ENCODE data around the gene IL17C. TPM values are rescaled to one million over a fixed set of nuclear protein-coding genes. Genes with fewer than 3 reads are reported as not detected.

Gene IL17C
- total and polyA plus RNA-seq, 9 of the 15 experiments (the other 6 are each of a cell fraction or from before 2014, with no cell fraction given) = not detected

DNA sequence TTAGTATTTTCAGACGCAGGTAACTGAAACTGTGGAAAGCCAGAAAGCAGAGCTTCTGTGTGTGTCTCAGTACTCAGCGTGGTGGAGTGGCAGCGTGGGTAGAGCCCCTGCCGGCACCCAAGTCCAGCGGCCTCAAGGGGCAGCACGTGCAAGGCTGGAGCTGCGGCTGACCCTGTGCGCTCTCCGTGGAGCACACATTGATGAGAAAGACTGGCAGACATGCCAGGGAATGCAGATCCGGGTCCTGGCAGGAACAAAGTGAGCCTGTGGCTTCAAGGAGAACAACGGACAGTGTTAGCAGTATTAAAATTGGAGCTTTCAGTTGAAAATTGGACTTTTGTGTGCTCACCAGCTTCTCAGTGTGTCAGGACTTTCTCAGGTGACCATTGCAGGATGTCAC, 44.9 kb upstream of the IL17C start:
- FAIRE-seq (no peak), DNase-seq (ENCODE audit: extremely low read depth in 1 of 4, low spot score in 3 of 4) (no peak), ATAC-seq (no peak; the same call in 2 of the 3 replicates)
- H3K27me3 ChIP-seq (ENCODE audit: control insufficient read depth in 2 of 2, insufficient read depth in 2 of 2, low read length in 2 of 2) = no peaks in the 10 kb centered on the region
- ChIA-PET POLR2A (interaction anchor here (0.7 to 2.0 kb wide), 4 partner anchors 9 to 668 kb away, joined by 3 to 8 read pairs (median 4); partner anchors contain the start of gene ZC3H18), CTCF (ENCODE audit: low intra/inter-chr PET ratio) (no interaction called here)
- in situ Hi-C loops (cut with MboI) (no loop called here), intact Hi-C loops (cut with micrococcal nuclease) (no loop called here)
- no TSS peak for BruUV-seq (replicated peaks)
- no peaks in the 10 kb centered on the region for H3K9me1 ChIP-seq (ENCODE audit: control insufficient read depth, insufficient read depth, low read length)
- H2AFZ ChIP-seq (ENCODE audit: low read depth, low read length) = no peak overlapping the region
- TF ChIP-seq POLR2G (IDR thresholded peaks at IDR 0.05; ENCODE audit: low read depth, low read length) = 0 out of 2 replicates have a peak, but pooled peaks have one; percentile 23
- TF ChIP-seq, protein P1, sequence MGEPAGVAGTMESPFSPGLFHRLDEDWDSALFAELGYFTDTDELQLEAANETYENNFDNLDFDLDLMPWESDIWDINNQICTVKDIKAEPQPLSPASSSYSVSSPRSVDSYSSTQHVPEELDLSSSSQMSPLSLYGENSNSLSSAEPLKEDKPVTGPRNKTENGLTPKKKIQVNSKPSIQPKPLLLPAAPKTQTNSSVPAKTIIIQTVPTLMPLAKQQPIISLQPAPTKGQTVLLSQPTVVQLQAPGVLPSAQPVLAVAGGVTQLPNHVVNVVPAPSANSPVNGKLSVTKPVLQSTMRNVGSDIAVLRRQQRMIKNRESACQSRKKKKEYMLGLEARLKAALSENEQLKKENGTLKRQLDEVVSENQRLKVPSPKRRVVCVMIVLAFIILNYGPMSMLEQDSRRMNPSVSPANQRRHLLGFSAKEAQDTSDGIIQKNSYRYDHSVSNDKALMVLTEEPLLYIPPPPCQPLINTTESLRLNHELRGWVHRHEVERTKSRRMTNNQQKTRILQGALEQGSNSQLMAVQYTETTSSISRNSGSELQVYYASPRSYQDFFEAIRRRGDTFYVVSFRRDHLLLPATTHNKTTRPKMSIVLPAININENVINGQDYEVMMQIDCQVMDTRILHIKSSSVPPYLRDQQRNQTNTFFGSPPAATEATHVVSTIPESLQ (CRISPR knock-in tag; IDR thresholded peaks at IDR 0.05) = no peak
- WGBS (ENCODE audit: insufficient coverage, low coverage, missing lambda C conversion rate) = 95% methylated on average over 11 of the region's 11 CpGs
- 0 out of 2 replicates have a peak, but pooled peaks cover 3% of the 10 kb centered on the region for H4K20me1 ChIP-seq (replicated peaks; ENCODE audit: control insufficient read depth, insufficient read depth, low read length)
- no peak overlapping the region for H3K4me3 ChIP-seq
- H3K79me2 ChIP-seq (ENCODE audit: control insufficient read depth, insufficient read depth, low read length) = peaks cover 20% of the 10 kb centered on the region
- peaks cover 74% of the 10 kb centered on the region for H3K36me3 ChIP-seq (ENCODE audit: control insufficient read depth, insufficient read depth, low read length)
- peaks cover 0 to 8% of the 10 kb centered on the region in 2 experiments; a peak in 1 of 5 replicates for H3K4me1 ChIP-seq (replicated peaks in 1 of 2; ENCODE audit: control insufficient read depth in 2 of 2, insufficient read depth in 2 of 2, low read length in 2 of 2)
- no peak overlapping the region for H3K4me2 ChIP-seq (ENCODE audit: insufficient read depth, low read length)
- no peak overlapping the region for H3K9ac ChIP-seq (ENCODE audit: insufficient read depth in 1 of 2, low read depth in 2 of 2, low read length in 2 of 2)
- no peaks in the 10 kb centered on the region for H3K9me3 ChIP-seq (replicated peaks; ENCODE audit: control insufficient read depth, insufficient read depth, low read depth, low read length)
- no peak overlapping the region for H3K27ac ChIP-seq (ENCODE audit: extremely low read depth, low read depth, low read length)

DNA sequence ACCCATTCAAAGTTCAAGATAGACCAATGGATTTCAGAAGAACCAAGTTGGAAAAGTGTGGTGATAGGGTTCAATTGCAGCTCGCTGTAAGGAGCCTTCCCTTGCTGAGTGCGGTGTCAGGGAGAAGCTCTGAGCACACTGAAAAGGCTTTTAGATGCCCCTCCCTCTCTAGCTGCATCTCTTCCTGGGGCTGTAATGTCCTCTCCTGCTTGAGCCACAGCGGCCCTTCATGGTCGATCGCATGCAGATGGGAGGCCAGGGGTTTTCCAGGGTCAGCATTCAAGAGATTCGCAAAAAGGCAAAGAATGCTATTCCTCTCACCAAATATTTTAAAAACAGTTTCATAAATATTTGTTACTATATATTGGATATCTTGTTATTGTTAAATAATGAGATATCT, 44.5 kb upstream of the IL17C start:
- H3K9me3 ChIP-seq (replicated peaks; ENCODE audit: control insufficient read depth, insufficient read depth, low read depth, low read length) = no peaks in the 10 kb centered on the region
- peaks cover 0 to 9% of the 10 kb centered on the region in 2 experiments; a peak in 1 of 5 replicates for H3K4me1 ChIP-seq (replicated peaks in 1 of 2; ENCODE audit: control insufficient read depth in 2 of 2, insufficient read depth in 2 of 2, low read length in 2 of 2)
- ATAC-seq (no peak), DNase-seq (ENCODE audit: extremely low read depth in 1 of 4, low spot score in 3 of 4) (no peak), FAIRE-seq (no peak)
- H3K36me3 ChIP-seq (ENCODE audit: control insufficient read depth, insufficient read depth, low read length) = peaks cover 74% of the 10 kb centered on the region
- H3K4me2 ChIP-seq (ENCODE audit: insufficient read depth, low read length) = no peak overlapping the region
- no peak overlapping the region for H3K27ac ChIP-seq (ENCODE audit: extremely low read depth, low read depth, low read length)
- no peaks in the 10 kb centered on the region for H3K27me3 ChIP-seq (ENCODE audit: control insufficient read depth in 2 of 2, insufficient read depth in 2 of 2, low read length in 2 of 2)
- peaks cover 20% of the 10 kb centered on the region for H3K79me2 ChIP-seq (ENCODE audit: control insufficient read depth, insufficient read depth, low read length)
- no TSS peak for BruUV-seq (replicated peaks)
- ChIA-PET CTCF (ENCODE audit: low intra/inter-chr PET ratio) (no interaction called here), POLR2A (interaction anchor here (0.7 to 2.0 kb wide), 3 partner anchors 9 to 27 kb away, joined by 3 to 8 read pairs (median 4); partner anchors contain the start of gene ZC3H18)
- no peak overlapping the region for H3K4me3 ChIP-seq
- TF ChIP-seq CGGBP1 (CRISPR knock-in tag; IDR thresholded peaks at IDR 0.05) (no peak), FOXP1 (CRISPR knock-in tag; IDR thresholded peaks at IDR 0.05) (no peak), ILF3 (IDR thresholded peaks at IDR 0.05; ENCODE audit: borderline replicate concordance) (no peak), SAFB2 (IDR thresholded peaks at IDR 0.05; ENCODE audit: borderline replicate concordance, low read depth, low read length, severe bottlenecking) (no peak), STAG1 (CRISPR knock-in tag; IDR thresholded peaks at IDR 0.05; ENCODE audit: borderline replicate concordance) (no peak)
- TF ChIP-seq, protein P2, sequence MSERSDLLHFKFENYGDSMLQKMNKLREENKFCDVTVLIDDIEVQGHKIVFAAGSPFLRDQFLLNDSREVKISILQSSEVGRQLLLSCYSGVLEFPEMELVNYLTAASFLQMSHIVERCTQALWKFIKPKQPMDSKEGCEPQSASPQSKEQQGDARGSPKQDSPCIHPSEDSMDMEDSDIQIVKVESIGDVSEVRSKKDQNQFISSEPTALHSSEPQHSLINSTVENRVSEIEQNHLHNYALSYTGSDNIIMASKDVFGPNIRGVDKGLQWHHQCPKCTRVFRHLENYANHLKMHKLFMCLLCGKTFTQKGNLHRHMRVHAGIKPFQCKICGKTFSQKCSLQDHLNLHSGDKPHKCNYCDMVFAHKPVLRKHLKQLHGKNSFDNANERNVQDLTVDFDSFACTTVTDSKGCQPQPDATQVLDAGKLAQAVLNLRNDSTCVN (CRISPR knock-in tag; IDR thresholded peaks at IDR 0.05) = no peak
- no peak overlapping the region for H3K9ac ChIP-seq (ENCODE audit: insufficient read depth in 1 of 2, low read depth in 2 of 2, low read length in 2 of 2)
- 95% methylated on average over 6 of the region's 6 CpGs for WGBS (ENCODE audit: insufficient coverage, low coverage, missing lambda C conversion rate)
- 0 out of 2 replicates have a peak, but pooled peaks cover 3% of the 10 kb centered on the region for H4K20me1 ChIP-seq (replicated peaks; ENCODE audit: control insufficient read depth, insufficient read depth, low read length)
- H3K9me1 ChIP-seq (ENCODE audit: control insufficient read depth, insufficient read depth, low read length) = no peaks in the 10 kb centered on the region
- H2AFZ ChIP-seq (ENCODE audit: low read depth, low read length) = no peak overlapping the region
- intact Hi-C loops (cut with micrococcal nuclease) (no loop called here), in situ Hi-C loops (cut with MboI) (no loop called here)

All from K562 (cell line).